ENCODE results near the gene ZNF101. TPM values are rescaled to one million over a fixed set of nuclear protein-coding genes. Genes with fewer than 3 reads are reported as not detected.

The ZNF101 gene
- total RNA-seq, 1 donor from 2014 or later: 5.7 TPM

DNA sequence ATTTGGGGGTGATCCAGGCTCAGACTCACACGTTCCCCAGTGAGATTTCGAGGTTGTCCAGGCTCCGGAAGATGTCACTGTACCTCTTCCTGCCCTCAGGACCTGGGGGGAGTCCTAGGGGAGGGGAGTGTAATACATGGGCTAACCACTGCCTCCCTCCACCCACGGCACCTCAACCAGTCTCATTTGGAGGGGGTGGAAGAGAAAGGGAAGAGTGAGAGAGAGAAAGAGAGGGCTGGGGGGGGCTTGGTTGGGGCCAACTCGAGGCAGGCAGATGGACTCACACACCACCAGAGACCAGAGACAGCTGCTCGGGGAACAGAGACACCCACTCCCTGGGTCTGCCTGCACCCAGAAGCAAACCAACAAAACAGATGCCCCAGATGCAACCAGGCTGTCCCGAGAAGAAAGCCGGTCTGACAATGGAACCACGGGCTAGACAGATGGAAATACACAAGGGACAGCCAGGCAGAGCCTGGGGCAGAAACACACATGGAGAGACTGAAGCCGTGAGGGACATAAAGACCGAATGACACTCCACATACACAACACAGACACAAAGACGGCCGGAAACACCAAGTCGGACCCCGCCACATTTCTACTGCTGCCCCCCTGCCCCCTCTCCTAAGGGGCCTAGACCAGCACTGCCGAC is 26.0 kb upstream of the ZNF101 start:
- DNase-seq: no peak

DNA sequence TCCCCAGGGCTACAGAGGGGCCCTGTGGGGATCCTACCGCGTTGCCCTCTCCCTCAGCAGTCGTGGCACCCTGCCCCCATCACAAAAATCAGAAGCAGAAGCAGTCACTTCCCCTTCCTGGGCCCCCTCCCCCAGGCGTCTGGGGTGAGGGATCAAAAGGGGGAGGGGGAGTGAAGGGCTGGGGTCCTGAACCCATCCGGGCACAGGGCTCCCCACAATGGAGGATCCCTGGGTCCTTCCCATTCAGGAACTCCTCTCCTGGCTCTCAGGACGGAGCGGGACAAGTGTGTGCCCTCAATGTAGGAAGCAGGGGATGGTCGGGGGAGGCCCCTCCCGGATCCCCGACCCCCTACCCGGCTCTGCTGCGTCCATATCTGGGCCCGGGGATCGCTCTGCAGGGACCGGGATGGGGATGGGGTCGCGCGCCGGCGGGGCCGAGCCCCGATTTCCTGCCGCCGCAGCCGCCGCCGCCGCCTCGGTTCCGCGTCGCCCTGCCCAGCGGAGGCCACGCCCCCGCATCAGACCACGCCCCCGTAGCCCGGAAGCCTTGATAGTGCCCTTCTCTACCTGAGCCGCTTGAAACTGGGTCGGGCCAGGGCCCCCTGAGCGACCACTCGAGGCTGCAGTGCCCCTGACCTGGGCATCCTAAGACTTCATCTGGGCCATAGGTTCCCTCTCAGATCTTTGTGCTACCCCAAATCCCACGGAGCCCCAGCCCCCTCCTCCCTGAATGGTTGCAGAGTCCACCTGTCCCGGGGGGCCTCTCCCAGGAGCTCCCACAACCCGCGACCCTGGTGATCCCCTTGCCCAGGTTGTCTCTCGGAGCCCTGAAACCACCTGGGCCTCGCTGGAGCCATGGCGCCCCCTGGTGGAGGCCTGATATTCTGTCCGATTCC is 25.2 kb upstream of the ZNF101 start, which contains the start of gene GMIP:
TSS of gene GMIP (minus strand) at position 500 of the 896 bp plus-strand sequence. CDS start at position 372, 128 bp downstream.
- DNase-seq: peak; percentile 44

DNA sequence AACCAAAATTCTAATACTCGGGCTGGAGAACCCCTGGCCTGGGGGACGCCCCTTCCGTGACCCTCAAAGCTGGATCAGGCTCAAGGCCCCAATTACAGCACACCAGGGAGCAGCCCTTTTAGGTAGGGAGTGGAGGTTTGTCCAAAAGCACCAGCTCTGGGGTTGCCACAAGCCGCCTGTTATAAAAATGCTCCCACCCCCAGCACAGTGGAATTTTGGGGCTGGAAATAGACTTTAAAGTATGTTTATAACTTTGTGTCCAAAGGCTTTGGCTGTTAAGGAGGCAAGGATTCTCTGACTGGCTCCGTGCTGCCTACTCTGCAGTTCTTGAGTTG is 24.6 kb upstream of the ZNF101 start:
- no peak for DNase-seq

DNA sequence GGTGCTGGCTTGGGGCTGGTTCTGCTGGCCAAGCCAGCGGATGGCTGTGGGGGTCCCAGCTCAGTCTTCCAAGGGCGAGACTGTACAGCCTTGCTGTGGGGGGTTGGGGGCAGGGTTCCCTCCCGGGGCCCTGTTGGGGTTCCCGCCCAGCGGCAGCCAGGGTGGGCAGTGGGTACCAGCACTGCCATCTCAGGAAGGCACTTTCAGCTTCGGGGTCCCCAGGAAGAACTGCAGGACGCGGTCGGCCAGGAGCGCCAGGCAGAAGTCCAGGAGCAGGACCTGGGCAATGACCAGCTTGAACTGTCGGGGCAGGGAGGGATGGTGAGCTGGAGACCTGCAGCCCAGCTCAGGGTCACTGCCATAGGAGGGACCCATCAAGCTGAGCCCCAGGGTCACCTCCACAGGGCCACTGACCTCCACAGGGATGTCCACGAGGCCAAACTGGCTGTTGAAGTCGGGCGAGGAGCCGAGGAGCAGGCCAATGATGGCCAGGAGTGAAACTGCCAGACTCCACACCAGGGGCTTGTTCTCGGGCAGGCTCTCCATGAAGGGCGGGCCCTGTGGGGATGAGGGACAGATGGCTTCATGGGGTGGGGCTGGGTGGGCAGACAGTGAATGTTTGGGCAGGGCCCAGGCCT is 23.3 kb upstream of the ZNF101 start:
- DNase-seq: no peak

DNA sequence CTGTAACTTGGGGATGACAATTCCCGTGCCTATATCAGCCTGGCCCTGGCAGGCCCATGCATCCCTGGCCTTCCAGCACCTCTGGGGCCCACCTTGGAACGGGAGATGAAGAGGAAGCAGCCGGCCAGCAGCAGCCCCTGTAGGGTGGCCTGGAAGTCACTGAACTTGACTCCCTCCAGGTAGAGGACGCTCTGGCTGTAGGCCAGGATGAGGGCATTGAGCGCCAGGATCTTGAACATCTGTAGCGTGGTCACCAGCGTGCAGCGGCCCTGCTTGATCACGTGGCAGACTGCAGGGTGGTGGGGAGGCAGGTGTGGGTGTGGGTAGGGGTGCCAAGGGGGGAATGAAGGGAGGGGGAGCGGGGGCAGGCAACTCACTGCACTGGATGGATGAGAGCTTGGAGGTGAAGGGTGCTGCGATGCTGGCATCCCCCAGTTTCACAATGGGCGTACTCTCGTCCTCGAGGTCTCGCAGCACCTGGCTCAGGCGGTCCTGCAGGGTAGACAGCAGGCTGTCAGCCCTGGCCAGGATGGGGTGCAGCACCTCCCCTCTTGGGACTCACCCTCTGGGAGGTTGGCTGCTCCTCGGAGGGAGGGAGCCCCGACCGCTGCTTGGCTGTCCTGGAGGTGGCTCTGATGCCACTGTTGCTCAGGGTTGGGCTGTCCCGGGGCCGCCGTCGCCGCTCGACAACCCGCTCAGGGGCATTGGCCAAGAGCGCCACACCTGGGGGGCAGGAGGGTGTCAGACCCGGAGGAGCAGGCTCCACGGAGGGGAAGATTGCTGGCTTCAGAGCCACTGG is 21.4 kb upstream of the ZNF101 start:
- no peak for DNase-seq

DNA sequence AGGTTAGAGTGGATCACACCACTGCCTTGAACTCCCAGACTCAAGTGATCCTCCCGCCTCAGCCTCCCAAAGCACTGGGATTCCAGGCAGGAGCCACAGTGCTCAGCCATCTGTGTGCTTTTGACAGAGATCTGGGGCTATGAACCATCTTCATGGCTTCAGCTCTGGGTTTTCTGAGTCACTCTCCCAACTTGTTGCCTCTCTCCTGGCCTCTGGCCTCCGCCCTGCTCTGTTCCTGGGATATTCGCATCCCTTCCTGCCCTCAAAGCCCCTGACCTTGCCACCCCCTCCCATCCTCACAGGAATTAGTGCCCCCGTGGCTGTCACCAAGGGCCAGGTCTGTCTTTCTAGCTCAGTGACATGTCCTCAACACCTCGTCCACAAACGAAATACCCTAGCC is 19.5 kb upstream of the ZNF101 start:
- no peak for DNase-seq

DNA sequence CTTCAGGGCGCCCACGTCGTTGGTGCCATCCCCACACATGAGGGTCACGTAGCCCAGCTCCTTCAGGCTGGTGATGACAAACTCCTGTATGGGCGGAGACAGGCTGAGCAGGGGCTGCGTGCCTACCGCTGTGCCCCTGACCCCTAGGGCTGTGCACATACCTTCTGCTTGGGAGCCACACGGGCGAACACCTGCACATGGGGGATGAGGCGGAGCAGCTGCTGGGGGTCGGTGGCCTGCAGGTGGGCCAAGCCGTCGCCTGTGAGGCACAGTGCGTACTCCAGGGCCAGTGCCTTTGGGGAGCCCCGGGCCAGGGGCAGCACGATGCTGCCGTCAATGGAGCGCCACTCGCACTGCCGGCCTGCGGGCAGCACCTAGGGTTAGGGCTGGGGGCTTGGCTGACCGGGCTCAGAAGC is 19.1 kb upstream of the ZNF101 start:
- no peak for DNase-seq

DNA sequence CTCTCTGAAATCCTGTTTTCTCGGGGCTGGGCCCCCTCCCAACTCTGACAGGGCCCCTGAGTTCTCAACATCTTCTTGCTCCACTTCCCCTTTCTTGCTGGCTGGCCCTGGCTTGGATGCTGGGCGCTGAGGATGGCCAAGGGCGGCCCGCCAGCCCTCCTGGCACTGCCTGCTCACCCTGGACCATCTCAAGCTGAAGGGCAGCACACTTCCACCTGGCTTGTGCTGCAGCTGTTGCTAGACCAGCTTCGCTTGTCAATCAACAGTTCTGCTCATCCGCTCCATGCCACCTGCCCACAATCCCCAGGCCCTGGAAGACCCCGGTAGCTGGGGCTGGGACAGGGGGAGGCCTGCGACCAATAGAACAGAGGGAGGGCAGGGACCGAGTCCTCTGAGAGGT is 18.3 kb upstream of the ZNF101 start:
- no peak for DNase-seq

DNA sequence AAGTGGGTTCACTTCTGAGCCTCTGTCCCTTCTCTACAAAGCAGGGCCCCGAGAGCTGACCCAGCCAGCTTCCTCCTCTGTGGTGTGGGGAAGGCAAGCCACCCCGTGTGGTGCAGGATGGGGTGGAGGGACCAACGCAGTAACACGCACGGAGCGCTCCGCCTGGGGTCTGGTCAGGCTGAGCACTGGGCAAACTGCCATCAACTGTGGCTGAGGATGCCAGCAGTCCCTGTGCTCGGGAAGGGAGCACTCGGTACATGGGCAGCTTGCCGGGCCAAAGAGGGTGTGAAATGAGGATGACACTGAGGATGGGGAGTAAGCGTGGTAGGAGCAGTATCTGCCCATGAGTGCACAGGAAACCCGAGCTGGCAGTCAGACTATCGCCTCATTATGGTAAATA is 17.6 kb upstream of the ZNF101 start:
- DNase-seq: no peak

DNA sequence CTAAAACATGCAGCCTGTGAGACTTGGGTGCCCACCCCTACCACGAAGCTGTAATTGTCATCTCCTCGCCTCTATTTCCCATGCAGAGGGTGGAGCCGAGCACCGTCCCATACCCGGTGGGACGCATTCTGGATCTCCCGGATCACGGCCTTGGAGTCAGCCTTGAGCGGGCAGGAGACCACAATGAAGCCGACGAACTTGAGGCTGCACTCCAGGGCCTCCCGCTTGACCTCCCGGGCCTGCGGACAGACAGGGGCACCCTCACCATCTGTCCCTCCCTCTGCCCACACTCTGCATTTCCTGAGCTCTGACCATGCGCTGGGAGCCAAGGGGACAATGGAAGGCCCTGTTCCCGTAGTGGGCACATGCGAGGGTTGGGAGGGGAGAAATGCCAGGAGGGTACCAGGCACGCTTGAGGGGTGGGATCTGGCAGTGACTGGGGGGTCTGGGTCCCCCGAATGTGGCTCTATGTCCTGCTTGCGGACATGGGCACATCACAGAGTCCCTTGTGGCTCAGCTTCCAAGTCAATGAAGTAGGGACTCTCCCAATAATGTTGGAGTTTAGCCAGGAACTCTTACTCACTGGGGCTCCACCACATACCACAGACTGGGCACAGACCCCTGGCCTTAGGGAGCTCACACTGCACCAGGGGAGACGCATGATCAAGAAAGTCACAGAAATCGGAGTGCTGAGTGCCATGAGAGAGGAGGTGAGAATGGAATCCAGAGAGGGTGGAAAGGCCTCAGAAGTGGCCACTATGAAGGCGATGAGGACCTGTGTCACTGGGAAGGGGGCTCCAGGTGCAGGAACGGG is 15.9 kb upstream of the ZNF101 start:
- DNase-seq: no peak

DNA sequence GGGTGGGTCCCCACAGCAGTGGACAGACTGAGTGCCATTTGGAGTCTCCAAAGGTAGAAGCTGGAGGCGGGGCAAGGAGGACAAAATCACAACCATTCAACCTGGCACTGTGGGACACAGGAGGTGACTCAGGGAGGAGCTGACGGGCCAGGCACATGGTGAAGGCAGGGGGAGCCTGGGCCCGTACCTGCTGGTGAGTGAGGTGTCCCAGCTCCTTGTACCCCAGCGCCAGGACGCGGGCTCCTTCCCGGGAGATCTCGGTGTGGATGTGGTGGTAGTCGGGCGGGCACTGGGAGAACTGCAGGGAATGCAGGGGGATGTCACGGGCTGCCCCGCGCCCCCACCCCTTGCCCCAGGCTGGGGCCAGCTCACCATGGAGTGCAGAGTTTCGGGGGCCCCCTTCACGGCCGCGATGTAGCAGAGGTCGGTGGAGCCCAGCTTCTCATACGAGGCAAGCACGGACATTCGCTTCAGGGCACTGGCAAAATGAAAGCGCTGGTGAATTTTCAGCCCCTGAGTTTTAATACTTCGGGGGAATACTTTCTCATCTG is 15.0 kb upstream of the ZNF101 start:
- DNase-seq: no peak

DNA sequence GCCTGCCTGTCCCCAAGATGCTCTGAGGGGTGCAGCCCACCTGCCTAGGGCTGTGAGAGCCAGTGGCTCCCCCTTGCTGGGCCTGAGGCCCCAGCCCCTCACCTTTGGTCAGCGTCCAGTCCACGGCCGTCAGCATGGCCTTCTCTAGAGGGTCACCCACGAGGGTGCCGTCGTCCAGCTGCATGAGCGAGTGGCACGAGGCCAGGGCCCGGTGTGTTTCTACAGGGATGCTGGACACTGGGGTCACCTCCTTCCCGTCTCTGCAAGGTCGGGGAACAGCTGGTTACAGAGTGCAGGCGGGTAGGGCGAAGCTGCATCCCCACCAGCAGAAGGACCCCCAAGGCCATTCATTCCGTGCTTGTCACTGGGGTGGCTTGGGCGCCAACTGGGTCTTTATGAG is 14.2 kb upstream of the ZNF101 start:
- no peak for DNase-seq

DNA sequence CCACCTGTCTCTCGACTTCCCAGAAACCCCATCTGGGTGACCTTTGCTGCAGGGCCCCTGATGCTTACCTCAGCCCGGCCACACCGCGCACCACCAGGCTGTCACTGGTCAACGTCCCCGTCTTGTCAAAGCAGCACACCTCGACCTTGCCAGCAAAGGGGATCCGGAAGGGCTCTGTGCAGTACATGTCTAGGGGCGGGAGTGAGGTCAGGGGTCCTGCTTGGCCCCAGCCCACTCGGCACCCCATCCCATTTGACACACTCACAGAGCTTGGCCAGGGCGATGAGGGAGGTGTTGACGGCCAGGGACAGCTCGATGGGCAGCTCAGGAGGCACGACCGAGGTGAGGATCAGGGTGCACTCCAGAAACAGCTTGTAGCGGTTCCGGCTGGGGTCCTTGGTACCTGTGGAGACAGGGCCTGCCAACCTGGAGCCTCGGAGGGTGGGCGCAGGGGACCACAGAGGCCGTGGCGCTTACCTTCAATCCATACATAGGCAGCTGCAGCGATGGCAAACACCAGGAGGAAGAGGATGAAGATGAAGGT is 13.5 kb upstream of the ZNF101 start:
- no peak for DNase-seq

DNA sequence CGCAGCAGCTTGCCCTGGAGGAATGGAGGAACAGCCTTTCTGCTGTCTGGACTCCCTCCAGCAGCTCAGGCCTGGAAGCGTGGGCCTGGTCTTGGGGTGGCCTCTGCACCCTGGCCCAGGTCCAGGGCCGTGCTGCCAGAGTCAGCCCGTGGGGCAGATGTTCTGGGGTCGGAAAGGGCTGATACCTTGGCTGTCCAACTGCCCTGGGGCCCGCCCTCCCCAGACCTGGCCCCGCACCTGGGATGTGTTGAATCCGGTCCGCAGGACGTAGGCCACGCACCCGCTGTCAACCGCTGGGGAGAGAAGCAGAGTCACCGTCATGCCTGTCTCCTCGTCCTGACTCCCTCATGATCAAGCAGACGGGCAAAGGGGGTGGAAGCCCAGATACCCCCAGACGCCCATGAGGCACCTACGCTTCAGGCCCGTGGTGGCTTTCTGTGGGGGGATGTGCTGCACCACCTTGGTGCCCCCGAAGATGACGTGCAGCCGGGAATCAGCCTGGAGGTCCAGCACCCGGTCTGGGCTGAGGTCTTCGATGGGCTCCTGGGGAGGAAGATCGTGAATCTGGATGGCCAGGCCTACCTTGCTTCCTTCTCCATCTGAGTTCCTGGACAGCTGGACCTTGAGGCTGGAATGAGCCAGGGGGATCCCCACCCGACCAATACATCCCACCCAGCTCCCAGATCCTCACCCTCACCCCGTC is 12.8 kb upstream of the ZNF101 start:
- DNase-seq: no peak

DNA sequence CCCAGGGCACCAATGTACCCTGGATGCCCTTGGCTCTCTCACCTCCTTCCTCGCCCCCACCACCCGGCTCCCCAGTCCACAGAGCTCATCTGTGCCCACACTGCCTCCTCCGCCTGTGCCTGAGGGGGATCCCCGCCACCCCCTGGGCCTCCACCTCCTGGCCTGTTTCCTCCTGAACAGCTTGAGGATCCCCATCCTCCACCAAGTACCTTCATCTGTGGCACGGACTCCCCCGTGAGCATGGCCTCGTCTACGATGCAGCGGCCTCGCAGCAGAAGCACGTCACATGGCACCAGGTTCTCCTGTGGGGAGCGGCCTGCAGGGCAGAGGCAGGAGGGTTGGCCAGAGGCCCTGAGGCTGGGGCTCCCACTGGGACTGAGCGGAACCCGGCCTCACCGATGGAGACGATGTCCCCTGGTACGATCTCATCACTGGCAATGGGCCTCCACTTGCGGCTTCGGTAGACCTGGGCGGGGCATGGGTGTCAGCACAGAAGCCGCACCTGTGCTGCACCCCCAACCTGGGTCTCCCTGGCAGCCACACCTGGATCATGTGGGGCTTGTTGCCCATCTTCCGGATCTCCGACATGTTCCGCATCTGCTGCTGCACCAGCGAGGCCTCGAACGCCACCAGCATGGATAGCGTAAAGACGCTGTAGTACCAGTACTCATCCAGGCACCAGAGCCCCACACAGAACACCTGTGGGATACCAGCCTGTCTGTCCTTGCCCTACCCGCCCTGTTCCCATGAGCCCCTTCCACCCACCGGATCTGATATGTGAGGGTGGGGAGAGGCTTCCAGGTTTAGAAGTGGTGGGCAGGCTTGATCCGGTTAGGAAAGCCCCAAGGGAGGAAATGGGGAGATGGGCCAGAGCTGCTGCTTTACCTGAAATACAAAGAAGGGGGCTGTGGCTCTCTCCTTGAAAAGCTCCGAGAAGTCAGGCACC is 11.9 kb upstream of the ZNF101 start:
- no peak for DNase-seq

DNA sequence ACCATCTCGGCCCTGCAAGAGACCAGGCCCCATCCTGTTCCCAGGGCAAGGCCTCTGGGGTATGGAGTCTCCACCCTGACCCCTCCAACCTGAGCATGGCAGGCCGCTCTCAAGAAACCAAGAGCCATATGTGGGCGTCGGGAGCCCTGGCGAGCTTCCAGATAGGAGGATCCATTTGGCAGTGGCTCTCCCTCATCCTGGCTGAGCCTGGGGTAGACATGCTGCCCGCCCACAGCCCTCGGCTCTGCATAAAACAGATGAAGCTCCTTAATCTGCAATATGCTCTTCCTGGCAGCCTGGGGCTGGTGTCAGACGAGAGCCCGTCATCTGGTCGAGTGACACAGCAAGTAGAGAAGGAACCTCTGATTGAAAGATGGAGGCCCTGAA is 11.2 kb upstream of the ZNF101 start:
- no peak for DNase-seq

DNA sequence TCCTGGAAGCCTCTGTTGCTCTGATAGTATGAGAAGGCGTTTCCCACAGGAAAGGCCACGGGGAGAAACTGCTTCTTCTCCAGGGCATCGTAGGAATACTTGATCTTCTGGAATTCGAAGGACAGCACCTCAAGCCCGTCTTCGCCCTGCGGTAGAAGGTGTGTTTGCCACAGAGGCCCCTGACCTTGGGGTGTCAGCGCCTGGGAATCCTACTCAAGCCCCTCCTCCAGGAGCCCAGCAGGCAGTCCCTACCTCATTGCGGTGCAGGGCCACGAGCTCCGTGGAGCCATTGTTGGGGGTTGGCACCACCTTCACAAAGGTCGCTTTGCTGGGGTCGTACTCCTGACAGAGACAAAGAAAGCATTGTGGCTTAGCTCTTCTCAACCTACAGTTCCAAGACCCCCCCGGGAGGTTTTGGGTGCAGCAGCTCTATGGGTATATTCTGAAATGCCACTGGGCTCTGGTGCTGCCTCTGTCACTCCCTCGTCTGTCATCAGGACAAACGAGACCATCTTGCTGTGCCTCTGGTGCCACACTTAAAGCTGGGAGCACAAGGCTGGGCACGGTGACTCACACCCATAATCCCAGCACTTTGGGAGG is 8.9 kb upstream of the ZNF101 start:
- no peak for DNase-seq

DNA sequence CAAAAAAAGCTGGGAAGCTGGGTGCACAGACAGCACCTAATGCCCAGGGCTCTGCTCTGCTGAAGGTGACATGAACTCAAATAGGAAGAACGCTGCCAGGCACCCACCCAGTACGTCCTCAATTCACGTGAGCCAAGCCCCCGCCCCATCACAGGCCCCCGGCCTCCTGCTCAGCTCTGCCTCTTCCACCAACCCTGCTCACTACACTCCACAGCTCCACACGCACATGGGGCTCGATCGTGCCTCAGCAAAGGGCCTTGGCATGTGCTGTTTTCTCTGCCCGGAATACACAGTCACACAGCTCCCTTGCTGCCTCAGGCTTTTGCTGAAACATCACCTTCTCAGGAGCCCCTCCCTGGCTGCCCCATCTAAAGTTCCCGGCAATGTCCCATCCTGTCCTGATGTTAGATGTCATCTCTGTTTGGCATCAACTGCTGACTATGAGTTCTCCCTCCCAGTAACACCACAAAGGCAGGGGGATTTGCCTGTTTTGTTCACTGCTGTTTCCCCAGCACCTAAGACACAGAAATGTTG is 7.4 kb upstream of the ZNF101 start:
- no peak for DNase-seq
